ENCODE measurements around the gene GNG12. TPM values are rescaled to one million over a fixed set of nuclear protein-coding genes. Genes with fewer than 3 reads are reported as not detected.

GNG12 gene
- total RNA-seq, 1 experiment from 2014 or later, result 14.3 TPM

- peaks cover 6% of the 10 kb centered on the region; the same call in 1 of the 2 replicates for H3K4me1 ChIP-seq (ENCODE audit: insufficient read depth, low read length)
- no peak overlapping the region for H2BK20ac ChIP-seq (ENCODE audit: low read depth, low read length, poor library complexity, severe bottlenecking)
- Mint-ChIP-seq H3K9me3 (no peaks in the 10 kb centered on the region; a peak in 1 of 5 replicates), H3K27ac (peak overlapping the region in 2 of 3 experiments; percentile 17 to 71; a peak in 3 of 7 replicates), H3K4me3 (no peak overlapping the region; a peak in 1 of 5 replicates), H3K4me1 (peaks cover 26 to 30% of the 10 kb centered on the region in 2 experiments), H3K36me3 (ENCODE audit: insufficient read depth in 1 of 3, low read depth in 3 of 3) (peaks cover 3 to 18% (median 11%) of the 10 kb centered on the region in 3 experiments), H3K27me3 (ENCODE audit: low read depth) (no peaks in the 10 kb centered on the region)
- H2BK12ac ChIP-seq (ENCODE audit: insufficient read length, low read depth, low read length), result no peak overlapping the region
- H2AFZ ChIP-seq (ENCODE audit: low read length), result no peak overlapping the region
- no peak overlapping the region for H3K27ac ChIP-seq (ENCODE audit: insufficient read length, low read depth, low read length)
- peaks cover 5% of the 10 kb centered on the region for H3K23me2 ChIP-seq (ENCODE audit: insufficient read length, low read depth, low read length, poor library complexity, severe bottlenecking)
- H2BK5ac ChIP-seq (ENCODE audit: insufficient read length, low read length), result no peak overlapping the region
- no peaks in the 10 kb centered on the region for H3K79me2 ChIP-seq (ENCODE audit: insufficient read depth, low read length)
- H4K20me1 ChIP-seq (ENCODE audit: control insufficient read depth, insufficient read depth, insufficient read length), result no peaks in the 10 kb centered on the region
- no peak for TF ChIP-seq CTCF (conservative IDR thresholded peaks at IDR 0.05)
- no peaks in the 10 kb centered on the region for H3K9me3 ChIP-seq (ENCODE audit: control insufficient read depth, low read depth, low read length)
- no peaks in the 10 kb centered on the region for H3K79me1 ChIP-seq (ENCODE audit: insufficient read depth, low read depth, low read length, poor library complexity, severe bottlenecking)
- H3K4ac ChIP-seq (ENCODE audit: low read depth, low read length), result no peak overlapping the region
- H4K8ac ChIP-seq (replicated peaks; ENCODE audit: insufficient read length, low read depth, low read length), result no peak overlapping the region
- H3K9ac ChIP-seq (ENCODE audit: extremely low read depth, insufficient read length, low read length), result no peak overlapping the region
- no peak overlapping the region for H3K4me2 ChIP-seq (ENCODE audit: insufficient read depth, insufficient read length, low read length)
- no peak overlapping the region for H2BK15ac ChIP-seq (ENCODE audit: low read depth, low read length)
- no peak overlapping the region for H3K23ac ChIP-seq (ENCODE audit: insufficient read length, low read depth, low read length)
- H2BK120ac ChIP-seq (ENCODE audit: low read depth, low read length, poor library complexity, severe bottlenecking), result no peak overlapping the region
- no peak overlapping the region for H3K56ac ChIP-seq (ENCODE audit: insufficient read length, low read depth, low read length)
- WGBS (ENCODE audit: extremely low coverage, insufficient read length, low lambda C conversion rate), result no CpG with 5 or more reads among the region's 3 CpGs
- H3K18ac ChIP-seq (ENCODE audit: insufficient read length, low read depth, low read length), result no peak overlapping the region
- H2AK5ac ChIP-seq (ENCODE audit: insufficient read length, low read length), result no peak overlapping the region
- no peak overlapping the region for H4K5ac ChIP-seq (ENCODE audit: insufficient read length, low read depth, low read length)
- no peak for DNase-seq
- H4K91ac ChIP-seq (ENCODE audit: insufficient read length, low read depth, low read length), result no peak overlapping the region
- H3K27me3 ChIP-seq (ENCODE audit: insufficient read depth, low read length), result no peaks in the 10 kb centered on the region
- H3T11ph ChIP-seq (ENCODE audit: low read length), result no peak overlapping the region
- no peak overlapping the region for H3K14ac ChIP-seq (ENCODE audit: insufficient read depth, low read length)
Observed at GRCh38 chr1:67688526-67689219, 144.6 kb downstream of the GNG12 start.

Measured in H9 (cell line).